GM12801 (cell line): ENCODE measurements around the gene BCL2L15.

Experiments used
- CTCF ChIP-seq: IDR thresholded peaks from one replicate; pipeline ENCODE4 v1.5.1; 2011; ENCODE audit warnings: control low read depth; ENCODE audit not compliant: insufficient read length; ENCODE audit errors: extremely low read depth

BCL2L15 gene

GRCh38 chr1:113918243-113918642, 30.9 kb upstream of the BCL2L15 start:
- no peak for TF ChIP-seq CTCF

GRCh38 chr1:113917400-113918082, 30.2 kb upstream of the BCL2L15 start:
- no peak for TF ChIP-seq CTCF

- TF ChIP-seq CTCF: no peak
Measured at GRCh38 chr1:113916974-113917373, 29.6 kb upstream of the BCL2L15 start.

- TF ChIP-seq CTCF: no peak
Measured at GRCh38 chr1:113913887-113914664, 26.7 kb upstream of the BCL2L15 start.

GRCh38 chr1:113913312-113913668, 25.9 kb upstream of the BCL2L15 start:
- no peak for TF ChIP-seq CTCF

GRCh38 chr1:113912594-113913311, 25.4 kb upstream of the BCL2L15 start:
- no peak for TF ChIP-seq CTCF

- TF ChIP-seq CTCF: no peak
Measured at GRCh38 chr1:113905435-113905861, 18.1 kb upstream of the BCL2L15 start.
